ENCODE results near the gene GPC5.

GPC5 gene

DNA sequence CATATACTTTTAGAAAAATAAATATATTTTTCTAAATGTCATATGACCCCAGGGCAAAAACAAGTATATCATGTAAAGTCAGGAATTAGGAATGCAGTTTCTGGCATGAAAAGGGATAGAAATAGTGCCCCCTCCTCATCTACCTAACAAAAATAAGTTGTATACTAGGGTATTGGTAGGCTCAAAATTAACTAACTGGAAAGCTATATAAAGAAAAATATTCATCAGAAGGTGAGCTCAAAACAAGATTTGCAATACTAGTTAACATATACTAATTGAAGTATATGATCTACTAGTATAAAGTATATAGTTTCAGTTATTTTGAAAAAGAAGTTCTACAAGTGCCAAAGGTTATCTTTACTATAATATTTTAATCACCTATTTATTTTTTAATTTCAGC is 200.2 kb downstream of the GPC5 start:
- no peak for DNase-seq

GRCh38 chr13:91601273-91601672 is 202.9 kb downstream of the GPC5 start:
- no peak for DNase-seq

DNA sequence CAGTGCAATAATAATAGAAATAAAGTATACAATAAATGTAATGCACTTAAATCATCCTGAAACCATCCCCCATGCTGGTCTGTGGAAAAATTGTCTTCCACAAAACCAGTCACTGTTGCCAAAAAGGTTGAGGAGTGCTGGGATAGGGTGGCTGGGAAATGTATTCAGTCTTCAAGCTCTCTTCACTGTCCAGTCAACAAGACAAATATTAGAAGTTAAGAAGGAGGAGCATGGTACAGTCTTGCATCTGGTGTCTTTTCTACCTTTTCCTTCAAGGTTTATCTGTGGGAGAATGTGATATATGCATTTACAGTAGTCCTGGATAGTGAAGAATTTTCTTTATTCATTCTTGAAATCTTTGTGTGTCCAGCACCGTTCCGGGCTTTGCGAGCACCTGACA is 203.4 kb downstream of the GPC5 start:
- DNase-seq: no peak

- no peak for DNase-seq
Observed at GRCh38 chr13:91609353-91609752, 210.9 kb downstream of the GPC5 start.

DNA sequence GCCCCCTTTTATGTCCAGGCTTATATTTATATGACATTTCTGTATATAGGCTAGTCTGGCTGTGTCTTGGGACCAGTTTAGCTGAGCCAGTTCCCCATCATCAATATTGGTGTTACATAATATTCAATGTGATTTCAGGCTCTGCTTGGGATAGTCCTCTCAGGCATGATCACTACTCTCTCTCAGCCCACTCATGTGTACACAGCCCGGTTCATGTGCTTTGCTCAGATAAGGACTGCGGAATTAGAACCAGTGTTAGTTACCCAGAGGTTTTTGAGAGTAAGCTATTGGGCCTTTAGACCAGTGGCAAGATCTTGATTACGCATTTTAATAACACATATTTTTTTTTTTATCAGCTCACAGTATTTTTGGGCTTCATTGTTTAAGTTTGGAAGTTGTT is 219.9 kb downstream of the GPC5 start:
- DNase-seq: no peak

- no peak for DNase-seq
Observed at GRCh38 chr13:91620670-91621141, 222.3 kb downstream of the GPC5 start.

GRCh38 chr13:91621161-91621560 is 222.7 kb downstream of the GPC5 start:
- no peak for DNase-seq

DNA sequence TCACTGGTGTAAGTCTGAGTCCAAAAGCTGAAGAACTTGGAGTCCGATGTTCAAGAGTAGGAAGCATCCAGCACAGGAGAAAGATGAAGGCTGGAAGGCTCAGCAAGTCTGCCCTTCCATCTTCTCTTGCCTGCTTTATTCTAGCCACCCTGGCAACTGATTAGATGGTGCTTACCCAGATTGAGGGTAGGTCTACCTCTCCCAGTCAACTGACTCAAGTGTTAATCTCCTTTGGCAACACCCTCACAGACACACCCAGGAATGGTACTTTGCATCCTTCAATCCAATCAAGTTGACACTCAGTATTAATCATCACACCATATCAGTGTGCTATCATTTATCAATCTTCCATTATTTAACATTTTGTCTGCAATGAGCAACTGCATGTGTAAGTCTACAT is 223.5 kb downstream of the GPC5 start:
- no peak for DNase-seq

DNA sequence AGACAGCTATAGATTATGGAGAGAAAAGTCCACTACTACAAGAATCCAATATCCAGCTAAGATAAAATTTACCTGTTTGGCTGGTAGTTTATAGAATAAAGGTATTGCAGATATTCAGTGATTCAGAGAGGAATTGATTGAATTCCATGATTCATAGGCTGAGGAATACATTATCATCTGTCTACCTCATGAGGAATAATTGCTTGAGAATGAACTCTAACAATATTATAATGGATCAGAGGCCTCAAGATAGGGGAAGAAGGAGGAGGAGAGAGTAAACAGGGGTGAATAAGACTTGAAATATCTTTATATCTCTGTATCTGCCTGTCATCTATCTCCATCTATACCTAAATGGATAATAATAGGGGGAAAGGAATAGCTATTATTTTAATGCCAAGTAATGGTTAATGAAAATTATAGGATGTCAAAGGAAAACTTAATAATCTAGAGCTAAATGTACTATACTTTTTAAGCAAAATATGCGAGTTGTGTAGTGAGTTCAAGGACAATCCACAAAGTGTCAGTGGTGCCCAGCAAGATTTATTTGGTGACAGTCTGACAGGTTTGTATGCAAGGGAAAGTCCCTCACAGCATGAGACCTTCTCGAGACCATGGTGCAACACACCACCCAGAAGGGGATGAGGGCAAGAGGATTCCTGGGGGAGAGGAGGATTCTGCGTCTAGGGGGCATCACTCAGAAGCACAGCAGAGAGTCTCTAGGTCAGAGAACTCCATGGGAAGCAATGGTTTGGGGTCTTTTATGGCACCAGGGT is 224.5 kb downstream of the GPC5 start:
- no peak for DNase-seq

GRCh38 chr13:91627952-91628739 is 229.7 kb downstream of the GPC5 start:
- DNase-seq: no peak

DNA sequence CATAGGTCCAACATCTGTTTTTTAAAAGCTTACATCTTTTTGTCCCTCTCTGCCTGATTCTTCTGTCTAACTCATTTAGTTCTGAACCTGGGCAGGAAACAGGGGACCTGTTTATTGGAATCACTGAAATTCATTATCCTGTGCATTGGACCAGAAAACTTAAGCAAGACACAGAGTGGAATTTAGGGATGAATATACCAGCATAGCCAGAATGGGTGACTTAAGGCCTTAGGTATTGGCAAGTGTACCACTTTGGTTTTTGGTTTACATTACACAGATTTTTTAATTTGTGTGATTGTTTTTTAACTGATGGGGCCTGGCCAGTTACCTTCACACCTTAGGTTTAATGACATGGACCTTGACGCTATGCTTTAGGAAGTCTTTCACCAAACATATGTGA is 232.5 kb downstream of the GPC5 start:
- no peak for DNase-seq

DNA sequence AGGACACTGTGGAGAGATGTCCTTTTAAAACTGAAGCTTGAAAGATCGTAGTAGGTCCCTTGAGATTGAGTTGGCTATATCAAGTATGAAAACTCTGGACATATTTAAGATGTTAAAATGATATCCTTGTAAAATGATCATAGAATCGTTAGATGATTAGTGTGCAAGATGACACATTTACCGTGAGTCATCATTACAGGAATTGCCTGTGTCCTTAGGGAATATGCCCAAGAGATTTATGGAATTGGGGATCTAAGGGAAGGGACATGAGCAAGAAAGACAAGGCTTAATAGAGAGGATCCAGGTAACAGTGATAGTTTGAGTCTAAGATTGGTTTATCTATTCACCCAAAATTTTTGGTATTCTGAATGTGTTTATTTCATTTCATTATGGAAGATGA is 233.7 kb downstream of the GPC5 start:
- DNase-seq: no peak

DNA sequence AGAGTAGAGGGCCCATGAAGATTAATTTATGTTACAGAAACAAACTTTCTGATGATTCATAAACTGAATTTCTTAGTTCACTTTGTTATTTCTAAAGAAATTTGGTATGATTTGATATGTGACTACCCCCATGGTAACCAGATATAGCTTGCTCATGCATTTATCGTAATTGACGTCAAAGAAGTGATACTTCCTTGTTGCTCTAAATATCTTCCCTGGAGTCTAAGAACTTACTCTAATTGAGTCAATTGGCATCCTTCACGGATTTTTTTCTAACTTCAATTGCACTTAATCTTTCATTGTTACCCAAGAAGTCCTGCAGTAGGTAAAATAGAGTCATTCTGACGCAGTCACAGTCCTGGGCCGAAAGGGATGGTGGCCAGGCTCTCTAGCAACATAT is 240.9 kb downstream of the GPC5 start:
- no peak for DNase-seq

DNA sequence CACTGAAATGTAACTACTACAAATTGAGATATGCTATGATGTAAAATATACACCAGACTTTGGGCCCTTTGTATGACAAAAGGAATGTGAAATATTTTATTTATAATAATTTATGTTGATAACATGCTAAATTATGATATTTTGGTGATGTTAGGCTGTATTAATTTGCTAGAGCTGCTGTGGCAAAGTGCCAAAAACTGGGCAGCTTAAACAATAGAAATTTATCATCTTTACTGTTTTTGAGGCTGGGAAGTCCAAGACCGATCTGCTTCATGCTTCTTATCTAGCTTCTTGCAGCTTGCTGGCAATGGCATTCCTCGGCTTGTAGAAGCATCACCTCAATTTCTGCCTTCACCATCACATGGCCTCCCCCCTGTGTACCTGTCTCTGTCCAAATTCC is 245.0 kb downstream of the GPC5 start:
- no peak for DNase-seq

DNA sequence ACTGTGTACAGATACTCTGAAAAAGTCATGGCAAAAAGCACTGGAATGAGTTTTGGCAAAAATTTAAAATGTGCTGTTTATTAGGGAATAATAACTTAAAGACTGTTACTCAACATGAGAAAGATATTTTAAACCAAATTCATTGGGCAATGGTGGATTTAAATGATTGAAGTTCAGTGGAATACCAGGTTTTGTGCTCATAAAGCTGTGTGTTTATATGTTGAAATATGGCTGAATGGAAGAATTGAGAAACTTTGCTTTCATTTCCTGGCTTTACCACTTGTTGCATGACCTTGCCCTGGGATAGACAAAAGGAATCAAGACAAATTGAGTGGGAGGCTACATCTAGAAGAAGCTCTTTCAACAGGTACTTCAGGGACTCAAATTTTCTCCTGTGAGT is 246.4 kb downstream of the GPC5 start:
- DNase-seq: no peak

DNA sequence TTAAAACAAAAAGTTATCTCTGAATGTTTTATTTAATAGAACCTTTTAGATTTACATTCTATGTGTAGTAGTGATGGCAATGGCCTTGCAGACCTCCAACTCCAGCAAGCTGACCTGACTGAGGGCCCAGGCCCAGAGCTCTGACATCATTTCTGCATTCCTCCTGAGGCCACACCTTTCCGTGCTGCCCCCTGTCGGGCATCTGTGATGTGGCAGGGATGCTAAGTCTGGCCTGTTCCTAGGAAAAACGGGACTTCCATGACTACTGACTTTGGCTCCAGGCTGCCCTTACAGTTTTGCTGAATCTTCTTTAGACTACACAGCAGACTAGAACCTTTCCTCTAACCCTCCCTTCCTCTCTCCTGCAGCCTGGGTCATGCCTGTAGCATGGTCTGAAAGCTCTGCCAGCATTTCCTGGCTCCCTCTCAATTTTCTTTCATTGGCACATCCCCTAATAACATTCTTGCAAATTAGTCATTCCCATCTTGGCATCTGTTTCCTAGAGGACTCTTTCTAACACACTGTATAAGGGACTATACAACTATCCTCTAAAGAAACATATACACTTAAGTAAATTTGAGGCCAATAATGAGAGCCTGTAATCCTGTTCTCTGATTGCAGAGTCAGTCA is 249.1 kb downstream of the GPC5 start:
- no peak for DNase-seq

- DNase-seq: no peak
Observed at GRCh38 chr13:91648012-91648411, 249.6 kb downstream of the GPC5 start.

GRCh38 chr13:91649456-91649855 is 251.0 kb downstream of the GPC5 start:
- DNase-seq: no peak

- DNase-seq: no peak
Observed at GRCh38 chr13:91652404-91653301, 254.2 kb downstream of the GPC5 start.

DNA sequence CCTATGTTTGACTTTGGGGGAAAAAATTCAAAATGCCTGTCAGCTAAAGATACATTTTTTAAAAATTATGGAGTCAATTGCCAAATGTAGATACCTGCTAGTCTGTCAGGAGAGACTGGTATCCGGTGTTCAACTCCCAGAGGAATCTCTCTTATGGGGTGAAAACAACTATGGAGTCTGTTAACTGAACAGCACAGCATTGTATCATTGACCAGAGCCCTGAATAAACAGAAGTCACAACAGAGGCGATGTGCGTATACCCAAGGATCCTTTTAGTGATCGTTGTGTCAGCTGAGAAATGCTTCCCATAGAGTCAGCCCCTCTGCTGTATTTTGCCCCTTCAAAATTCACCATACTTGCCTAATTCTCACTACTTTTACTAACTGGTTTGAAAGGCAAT is 257.3 kb downstream of the GPC5 start:
- no peak for DNase-seq

GRCh38 chr13:91657283-91657682 is 258.9 kb downstream of the GPC5 start:
- no peak for DNase-seq

GRCh38 chr13:91659256-91660075 is 261.0 kb downstream of the GPC5 start:
- DNase-seq: no peak

All from CD4-positive, alpha-beta T cell treated with Interleukin-1 beta for 1 hour (primary cell).